Nephron progenitor cell (in vitro differentiated cells): Measurements from ENCODE around the gene KIF26A.

ENCODE experiments used
- DNase-seq: peaks from one replicate; pipeline ENCODE4 v3.0.0; 2021
- H3K27ac Mint-ChIP-seq: 2 replicates; pipeline ENCODE4 v1.8.0; 2021; ENCODE audit warnings: mild to moderate bottlenecking, moderate library complexity, mixed read lengths
- H3K27me3 Mint-ChIP-seq: 2 replicates; pipeline ENCODE4 v1.8.0; 2021; ENCODE audit warnings: mild to moderate bottlenecking, low read depth, mixed read lengths; ENCODE audit not compliant: poor library complexity
- H3K36me3 Mint-ChIP-seq: 2 replicates; pipeline ENCODE4 v1.8.0; 2021; ENCODE audit warnings: low read depth, mixed read lengths
- H3K4me1 Mint-ChIP-seq: 2 replicates; pipeline ENCODE4 v1.8.0; 2021; ENCODE audit warnings: mixed read lengths
- H3K4me3 Mint-ChIP-seq: 2 replicates; pipeline ENCODE4 v1.8.0; 2021; ENCODE audit warnings: mild to moderate bottlenecking, moderate library complexity, mixed read lengths
- H3K9me3 Mint-ChIP-seq: 2 replicates; pipeline ENCODE4 v1.8.0; 2021; ENCODE audit warnings: mild to moderate bottlenecking, moderate library complexity, mixed read lengths
- TF ChIP-seq, protein P1 (sequence below): fragments of 200-600 bp; sonication (generic); IDR thresholded peaks from 2 replicates; pipeline ENCODE4 v1.5.0; 2021; ENCODE audit warnings: antibody characterized with exemption

Gene KIF26A

DNA sequence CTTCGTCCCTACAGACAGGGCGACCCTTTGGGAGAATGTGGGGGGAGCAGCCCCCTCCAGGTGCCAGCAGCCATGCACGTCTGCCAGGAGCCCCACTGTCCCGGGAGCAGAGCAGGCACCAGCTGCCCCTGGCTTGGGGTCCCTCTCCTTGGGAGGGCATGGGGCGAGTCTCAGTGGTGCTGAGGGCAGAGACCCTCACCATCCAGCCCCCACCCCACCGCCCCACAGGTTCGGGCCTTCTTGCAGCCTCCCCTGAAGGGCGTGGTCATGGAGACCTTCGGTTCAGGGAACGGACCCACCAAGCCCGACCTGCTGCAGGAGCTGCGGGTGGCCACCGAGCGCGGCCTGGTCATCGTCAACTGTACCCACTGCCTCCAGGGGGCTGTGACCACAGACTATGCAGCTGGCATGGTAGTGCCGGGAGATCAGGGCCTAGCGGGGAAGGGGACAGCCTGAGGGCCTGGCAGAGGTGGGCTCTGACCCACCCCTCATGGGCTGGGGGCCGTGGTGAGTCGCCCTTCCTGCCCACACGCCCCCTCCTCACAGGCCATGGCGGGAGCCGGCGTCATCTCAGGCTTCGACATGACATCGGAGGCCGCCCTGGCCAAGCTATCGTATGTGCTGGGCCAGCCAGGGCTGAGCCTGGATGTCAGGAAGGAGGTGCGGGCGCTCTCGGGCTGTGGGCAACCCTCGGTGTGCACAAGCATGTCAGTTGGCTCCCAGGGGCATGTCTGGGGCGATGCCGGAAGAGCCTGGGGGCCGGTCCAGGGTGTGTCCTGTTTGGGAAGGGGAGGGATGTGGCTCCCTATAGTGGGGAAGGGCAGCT is 34.1 kb upstream of the KIF26A start:
- H3K9me3 Mint-ChIP-seq, result no peaks in the 10 kb centered on the region
- TF ChIP-seq, protein P1, sequence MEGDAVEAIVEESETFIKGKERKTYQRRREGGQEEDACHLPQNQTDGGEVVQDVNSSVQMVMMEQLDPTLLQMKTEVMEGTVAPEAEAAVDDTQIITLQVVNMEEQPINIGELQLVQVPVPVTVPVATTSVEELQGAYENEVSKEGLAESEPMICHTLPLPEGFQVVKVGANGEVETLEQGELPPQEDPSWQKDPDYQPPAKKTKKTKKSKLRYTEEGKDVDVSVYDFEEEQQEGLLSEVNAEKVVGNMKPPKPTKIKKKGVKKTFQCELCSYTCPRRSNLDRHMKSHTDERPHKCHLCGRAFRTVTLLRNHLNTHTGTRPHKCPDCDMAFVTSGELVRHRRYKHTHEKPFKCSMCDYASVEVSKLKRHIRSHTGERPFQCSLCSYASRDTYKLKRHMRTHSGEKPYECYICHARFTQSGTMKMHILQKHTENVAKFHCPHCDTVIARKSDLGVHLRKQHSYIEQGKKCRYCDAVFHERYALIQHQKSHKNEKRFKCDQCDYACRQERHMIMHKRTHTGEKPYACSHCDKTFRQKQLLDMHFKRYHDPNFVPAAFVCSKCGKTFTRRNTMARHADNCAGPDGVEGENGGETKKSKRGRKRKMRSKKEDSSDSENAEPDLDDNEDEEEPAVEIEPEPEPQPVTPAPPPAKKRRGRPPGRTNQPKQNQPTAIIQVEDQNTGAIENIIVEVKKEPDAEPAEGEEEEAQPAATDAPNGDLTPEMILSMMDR, result no peak
- peaks cover 17% of the 10 kb centered on the region for H3K4me1 Mint-ChIP-seq
- no peaks in the 10 kb centered on the region for H3K27me3 Mint-ChIP-seq
- H3K4me3 Mint-ChIP-seq, result no peak overlapping the region
- no peaks in the 10 kb centered on the region for H3K36me3 Mint-ChIP-seq
- peak; percentile 5 for DNase-seq
- H3K27ac Mint-ChIP-seq, result no peak overlapping the region

DNA sequence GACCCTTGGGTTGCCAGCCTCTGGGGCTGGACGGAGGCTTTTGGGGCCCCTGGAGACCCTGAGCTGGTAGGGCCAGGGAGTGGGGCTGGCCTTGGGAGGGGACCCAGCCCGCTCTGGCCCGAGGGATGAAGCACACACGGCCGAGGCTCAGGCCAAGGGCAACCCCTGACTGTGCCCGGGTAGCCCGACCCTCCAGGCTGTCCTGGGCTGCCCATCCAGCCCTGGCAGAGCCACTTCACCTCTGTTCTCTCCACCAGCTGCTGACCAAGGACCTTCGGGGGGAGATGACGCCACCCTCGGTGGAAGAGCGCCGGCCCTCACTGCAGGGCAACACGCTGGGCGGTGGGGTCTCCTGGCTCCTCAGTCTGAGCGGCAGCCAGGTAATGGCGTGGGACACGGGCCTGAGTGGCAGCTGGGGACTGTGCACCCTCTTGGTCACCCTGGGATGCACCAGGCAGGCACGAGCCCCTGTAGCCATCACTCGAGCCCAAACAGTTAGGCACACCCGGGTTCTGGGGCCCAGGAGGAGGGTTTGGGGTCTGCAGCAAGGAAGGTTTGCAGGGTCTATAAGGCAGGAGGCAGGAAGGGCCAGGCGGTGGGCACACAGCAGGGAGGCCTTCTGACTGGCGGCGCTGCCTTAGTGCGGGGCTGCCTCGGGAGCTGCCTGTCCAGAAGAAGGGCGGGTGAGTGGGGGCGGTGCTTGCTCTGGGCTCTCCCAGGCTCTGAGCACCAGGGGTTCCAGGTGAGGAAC is 33.1 kb upstream of the KIF26A start:
- H3K27ac Mint-ChIP-seq, result no peak overlapping the region
- H3K4me1 Mint-ChIP-seq, result peaks cover 20% of the 10 kb centered on the region
- peak; percentile 20 for DNase-seq
- H3K4me3 Mint-ChIP-seq, result no peak overlapping the region
- TF ChIP-seq, protein P1, result no peak
- H3K9me3 Mint-ChIP-seq, result no peaks in the 10 kb centered on the region
- H3K27me3 Mint-ChIP-seq, result no peaks in the 10 kb centered on the region
- no peaks in the 10 kb centered on the region for H3K36me3 Mint-ChIP-seq

DNA sequence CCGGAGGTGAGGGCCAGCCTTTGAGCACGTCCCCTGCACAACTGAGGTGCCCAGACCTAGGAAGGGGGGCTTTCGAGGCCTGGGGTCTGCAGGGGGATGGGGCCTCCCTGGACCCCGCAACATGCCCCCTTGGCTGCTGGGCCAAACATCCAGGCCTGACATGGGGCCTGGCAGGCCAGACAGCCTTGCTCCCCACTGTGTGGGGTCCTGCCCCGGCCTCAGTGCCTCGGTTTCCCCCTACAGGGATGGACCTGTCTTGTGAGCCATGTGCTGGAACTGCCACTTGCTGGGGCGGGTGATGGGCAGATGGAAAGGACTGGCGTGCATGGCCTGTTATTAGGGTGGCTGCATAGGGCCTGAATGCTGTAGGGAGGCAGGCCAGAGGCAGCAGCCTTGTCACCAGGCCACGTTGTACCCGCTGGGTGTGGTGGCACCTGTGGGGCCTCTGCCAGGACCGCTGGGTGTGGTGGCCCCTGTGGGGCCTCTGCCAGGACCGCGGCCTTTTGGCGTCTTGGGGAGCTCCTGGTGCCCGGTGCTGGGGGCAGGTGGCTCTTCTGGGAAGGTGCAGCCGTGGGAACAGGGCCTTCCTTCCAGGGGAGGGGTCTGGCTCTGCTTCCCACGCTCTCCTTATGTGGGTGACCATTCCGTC is 32.4 kb upstream of the KIF26A start:
- Mint-ChIP-seq H3K4me1 (peaks cover 22% of the 10 kb centered on the region), H3K9me3 (no peaks in the 10 kb centered on the region), H3K4me3 (no peak overlapping the region), H3K27ac (no peak overlapping the region), H3K27me3 (no peaks in the 10 kb centered on the region), H3K36me3 (no peaks in the 10 kb centered on the region)
- TF ChIP-seq, protein P1, result no peak
- peak; percentile 1 for DNase-seq

DNA sequence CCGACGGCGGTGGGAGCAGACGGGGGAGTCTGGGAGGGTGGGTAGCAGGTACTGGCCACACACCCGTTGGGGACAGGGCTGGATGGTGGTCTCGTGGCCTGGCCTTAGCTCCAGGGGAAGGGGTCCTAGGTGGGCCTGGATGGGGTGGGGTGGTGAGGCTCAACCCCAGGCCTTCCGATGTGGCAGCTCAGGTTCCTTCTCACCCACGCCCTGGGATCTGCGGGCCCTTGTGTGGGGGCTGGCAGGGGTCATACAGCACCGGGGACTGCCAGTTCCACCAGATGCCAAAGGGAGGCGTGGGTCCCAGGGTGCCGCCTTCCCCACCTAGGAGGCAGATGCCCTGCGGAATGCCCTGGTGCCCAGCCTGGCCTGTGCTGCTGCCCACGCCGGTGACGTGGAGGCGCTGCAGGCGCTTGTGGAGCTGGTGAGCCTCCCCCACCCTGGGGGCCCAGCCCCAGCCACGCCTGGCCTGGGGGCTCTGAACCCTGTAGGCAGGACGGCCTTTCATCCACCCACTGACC is 31.9 kb upstream of the KIF26A start:
- no peaks in the 10 kb centered on the region for H3K9me3 Mint-ChIP-seq
- H3K27me3 Mint-ChIP-seq, result no peaks in the 10 kb centered on the region
- no peak overlapping the region for H3K4me3 Mint-ChIP-seq
- peaks cover 24% of the 10 kb centered on the region for H3K4me1 Mint-ChIP-seq
- H3K27ac Mint-ChIP-seq, result no peak overlapping the region
- TF ChIP-seq, protein P1, result no peak
- peak; percentile 1 for DNase-seq
- no peaks in the 10 kb centered on the region for H3K36me3 Mint-ChIP-seq

DNA sequence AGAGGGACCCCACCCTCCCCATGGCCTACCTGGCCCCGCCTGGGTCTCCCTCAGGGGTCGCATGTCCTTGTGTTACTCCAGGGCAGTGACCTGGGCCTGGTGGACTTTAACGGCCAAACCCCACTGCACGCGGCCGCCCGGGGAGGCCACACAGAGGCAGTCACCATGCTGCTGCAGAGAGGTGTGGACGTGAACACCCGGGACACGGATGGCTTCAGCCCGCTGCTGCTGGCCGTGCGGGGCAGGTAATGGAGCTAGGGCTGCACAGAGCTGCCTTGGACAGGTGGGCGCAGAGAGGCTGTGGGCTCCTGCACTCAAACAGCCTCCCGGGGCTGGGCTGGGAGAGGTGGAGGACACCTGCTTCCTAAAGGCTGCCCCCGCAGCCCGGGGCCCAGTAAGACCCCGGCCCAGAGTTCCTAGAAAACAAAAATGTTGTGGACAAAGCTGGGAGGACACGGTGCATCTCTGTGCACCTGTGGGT is 31.2 kb upstream of the KIF26A start:
- Mint-ChIP-seq H3K4me1 (peaks cover 24% of the 10 kb centered on the region), H3K36me3 (no peaks in the 10 kb centered on the region), H3K27me3 (peaks cover 2% of the 10 kb centered on the region), H3K9me3 (no peaks in the 10 kb centered on the region), H3K4me3 (no peak overlapping the region), H3K27ac (no peak overlapping the region)
- TF ChIP-seq, protein P1, result no peak
- DNase-seq, result peak; percentile 19
